ENCODE measurements around the gene BAZ2B. TPM values are rescaled to one million over a fixed set of nuclear protein-coding genes. Genes with fewer than 3 reads are reported as not detected.

Gene BAZ2B
- total RNA-seq, 1 donor from 2014 or later: 68.8 TPM

Other genes with a start within 250 kb of the BAZ2B start
- gene MARCHF7, start 96.0 kb upstream of the BAZ2B start, total RNA-seq: 51.4 and 66.9 TPM in 2 replicates
- 5.7 and 15.1 TPM in 2 replicates for gene CD302, start 181.7 kb upstream of the BAZ2B start, total RNA-seq

All from lung microvascular endothelial cell (primary cell).